ENCODE results near the gene FBXO11.
A peak's percentile ranks its signal among the peaks of the same experiment; 100 is the strongest.
"Not testable (repeated sequence)": the region's sequence is repeated elsewhere in the genome, so short reads cannot be mapped to it uniquely, and the experiment has no call there.

FBXO11 gene

DNA sequence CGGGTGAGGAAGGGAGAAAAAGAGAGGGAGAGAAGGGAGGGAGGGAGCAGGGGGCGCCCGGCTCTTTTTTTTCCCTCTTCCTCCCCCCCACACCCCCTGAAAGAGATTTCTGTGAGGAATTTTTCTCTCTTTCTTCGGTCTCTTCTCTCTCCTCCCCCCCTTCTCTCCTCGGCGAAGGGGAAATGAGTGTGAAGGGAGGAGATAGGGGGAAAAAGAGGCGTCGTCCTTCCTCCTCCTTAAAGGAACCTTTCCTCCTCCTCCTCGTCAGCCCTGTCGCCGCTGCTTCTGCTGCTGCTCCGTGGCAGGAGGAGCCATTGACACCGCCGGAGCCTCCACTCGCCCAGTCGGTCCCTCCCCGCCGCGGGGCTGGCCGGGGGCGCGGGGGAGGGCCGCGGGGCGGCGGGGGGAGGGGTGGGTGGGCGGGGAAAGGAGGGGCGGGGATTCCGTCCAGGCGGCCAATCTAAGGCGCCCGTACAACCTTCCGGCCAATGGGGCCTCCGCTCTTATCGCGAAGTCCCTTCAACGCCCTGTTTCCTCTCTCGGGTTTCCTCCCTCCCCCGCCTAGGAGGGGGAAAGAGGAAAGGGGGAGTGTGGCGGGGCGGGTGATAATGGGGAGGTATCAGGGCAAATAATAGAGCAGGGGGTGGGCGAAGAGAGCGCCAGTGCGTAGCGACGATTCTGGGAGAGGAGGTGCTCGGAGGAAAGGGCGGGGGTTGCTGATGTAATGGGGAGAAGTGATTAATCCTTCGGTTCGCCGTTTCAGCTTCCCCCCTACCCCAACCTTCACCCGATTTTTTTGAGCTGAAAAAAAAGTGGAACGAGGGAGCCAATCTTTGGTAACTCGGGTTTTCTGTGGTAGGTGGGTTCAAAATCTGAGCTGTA is at the start of gene FBXO11:
TSS of gene FBXO11 (minus strand) at position 342 of the 882 bp plus-strand sequence. CDS start 778 bp downstream, outside the sequence.
- DNase-seq, result peak; percentile 95 to 97

DNA sequence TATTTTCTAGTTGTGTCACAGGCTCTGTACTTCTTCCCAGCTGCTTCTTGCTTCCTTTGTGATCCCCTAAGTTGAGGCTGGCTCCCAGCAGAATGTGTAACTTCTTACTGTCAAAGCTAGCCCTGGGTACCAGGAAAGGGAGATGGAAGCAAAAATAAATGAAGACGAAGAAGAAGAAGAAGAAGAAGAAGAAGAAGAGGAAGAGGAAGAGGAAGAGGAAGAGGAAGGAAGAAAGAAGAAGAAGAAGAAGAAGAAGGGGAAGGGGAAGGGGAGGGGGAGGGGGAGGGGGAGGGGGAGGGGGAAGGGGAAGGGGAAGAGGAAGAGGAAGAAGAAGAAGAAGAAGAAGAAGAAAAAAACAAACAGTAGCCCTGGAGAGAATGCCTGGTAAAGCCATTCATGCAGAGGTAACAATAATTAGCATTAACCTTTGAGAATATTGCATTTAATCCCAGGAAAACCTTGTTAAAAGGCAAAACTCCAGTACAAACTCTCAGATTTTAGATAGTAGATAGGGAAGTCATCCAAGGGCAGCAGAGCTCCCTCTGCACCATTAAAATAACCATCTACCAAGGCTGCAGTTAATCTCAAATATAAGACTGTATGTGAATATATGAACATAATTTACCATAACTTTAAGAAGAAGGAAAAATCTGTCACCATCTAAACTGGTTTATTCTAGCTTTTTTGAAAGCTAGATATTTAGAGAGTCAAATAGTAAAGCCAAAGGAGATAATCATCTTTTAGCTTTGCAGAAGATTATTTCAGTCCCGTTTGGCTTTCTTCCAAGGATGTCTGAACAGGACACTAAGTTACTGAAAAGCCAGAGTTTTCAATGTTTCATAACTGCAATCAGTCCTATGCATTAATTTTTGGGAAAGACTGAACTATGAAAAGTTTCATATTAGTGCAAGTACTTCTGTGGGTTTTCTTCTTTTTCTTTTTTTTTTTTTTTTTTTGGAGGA is 44.3 kb upstream of the FBXO11 start:
- no peak for DNase-seq

DNA sequence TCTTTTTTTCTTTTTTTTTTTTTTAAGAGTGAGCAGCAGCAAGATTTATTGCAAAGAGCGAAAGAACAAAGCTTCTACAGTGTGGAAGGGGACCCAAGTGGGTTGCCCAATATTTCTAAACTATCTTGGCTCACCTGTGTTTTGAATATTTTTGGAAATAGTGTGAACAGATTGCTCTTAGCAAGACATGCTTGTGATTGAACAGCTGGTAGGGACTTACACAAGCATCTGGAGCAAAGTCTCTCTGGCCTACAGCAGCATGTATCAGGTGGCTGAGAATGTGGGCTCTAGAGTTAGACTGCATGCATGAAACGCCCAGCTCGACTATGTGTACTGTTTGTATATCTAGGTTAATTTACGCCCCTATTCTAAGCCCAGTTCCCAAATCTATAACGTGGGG is 40.3 kb upstream of the FBXO11 start:
- no peak for DNase-seq

DNA sequence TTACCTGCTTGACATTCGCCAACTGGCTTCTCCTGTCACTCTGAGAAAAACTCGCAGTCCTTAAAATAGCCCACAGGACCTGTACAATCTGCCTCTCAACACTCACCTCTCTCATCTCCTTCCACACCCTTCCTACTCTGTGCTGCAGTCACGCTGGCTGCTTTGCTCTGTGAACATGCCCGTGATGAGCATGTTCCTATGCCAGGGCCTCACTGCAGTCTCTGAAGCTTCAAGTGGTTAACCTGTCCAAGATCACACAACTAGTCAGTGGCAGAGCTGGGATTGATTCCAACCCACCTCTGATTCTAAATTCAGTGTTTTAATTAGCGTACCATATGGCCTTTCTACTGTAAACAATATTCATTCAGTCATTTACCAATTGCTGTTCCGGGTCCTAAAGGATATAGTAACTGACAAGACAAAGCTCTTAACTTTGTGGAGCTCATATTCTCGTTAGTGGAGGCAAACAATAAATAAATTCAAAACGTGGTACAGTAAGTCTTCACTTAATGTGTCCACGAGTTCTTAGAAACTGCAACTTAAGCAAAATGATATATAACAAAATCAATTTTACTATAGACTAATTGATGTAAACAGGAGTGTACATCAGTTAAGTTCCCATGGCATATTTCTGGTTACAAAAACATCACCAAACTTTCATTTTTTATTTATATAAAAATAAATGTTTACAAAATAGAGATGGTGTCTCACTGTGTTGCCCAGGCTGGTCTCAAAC is 38.9 kb upstream of the FBXO11 start:
- no peak for DNase-seq

DNA sequence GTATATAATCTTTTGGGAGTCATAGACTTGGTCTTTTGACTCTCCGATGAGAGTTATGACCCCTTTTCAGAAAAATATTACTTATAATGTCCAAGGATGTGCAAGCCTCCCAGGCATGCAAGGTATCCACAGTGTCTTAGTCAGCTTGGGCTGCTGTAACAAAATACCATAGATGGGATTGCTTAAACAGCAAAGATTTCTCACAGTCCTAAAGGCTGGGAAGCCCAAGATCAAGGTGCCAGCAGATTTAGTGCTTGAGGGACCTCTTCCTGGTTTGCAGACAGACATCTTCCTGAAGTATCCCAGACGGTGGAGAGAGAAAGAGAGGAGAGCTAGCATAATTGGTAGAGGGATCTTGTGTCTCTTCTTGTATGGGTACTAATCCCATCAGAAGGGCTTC is 35.6 kb upstream of the FBXO11 start:
- no peak for DNase-seq

DNA sequence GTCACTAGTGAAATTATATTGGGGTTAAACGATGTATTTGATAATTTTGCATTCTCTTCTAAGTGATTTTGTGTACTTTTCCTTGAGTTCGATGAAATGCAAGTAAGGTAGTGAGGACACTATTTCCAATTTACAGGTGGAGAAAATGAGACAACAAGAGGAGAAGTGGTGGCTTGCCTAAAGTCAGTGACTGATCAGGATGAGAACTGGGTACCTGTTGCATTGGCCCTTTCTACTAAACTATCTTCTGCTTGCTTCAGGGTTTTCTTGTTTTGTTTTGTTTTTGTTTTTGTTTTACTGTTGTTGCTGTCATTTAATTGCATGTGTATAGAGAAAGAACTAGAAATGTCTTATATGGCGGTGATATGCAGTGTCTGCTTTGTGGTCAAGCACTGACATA is 31.4 kb upstream of the FBXO11 start:
- no peak for DNase-seq

DNA sequence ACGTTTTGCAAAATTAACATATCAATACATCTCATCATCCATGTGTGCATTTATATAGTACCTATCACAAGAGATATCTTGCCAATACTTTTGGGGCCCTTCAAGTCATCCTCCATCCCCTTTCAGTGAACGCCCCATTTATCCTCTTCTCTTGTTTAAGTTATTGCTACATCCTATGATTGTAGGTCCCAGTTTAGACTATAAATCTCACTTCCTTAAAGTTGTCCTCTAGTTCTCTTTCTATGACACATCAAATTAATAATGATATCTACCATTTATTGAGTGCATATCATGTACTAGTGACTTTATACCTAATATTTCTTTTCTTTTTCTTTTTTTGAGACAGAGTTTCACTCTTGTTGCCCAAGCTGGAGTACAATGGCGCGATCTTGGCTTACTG is 28.8 kb upstream of the FBXO11 start:
- no peak for DNase-seq

DNA sequence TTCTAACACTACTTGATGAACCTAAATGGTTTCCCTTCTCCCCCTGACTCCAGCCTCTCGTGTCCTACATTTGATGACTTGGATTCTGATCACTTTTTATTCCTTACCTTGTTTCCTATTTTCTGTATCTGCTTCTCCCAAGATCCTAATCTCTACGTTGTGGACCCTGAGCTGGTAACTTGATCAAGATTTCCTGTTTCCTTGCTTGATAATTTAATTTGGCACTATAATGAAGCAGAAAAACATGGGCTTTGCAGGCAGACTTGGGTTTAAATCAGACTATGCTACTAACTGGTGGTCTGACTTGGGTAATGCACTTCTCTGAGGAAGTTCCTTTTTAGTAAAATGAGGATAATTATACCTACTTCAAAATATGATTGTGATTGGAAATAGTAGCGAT is 11.7 kb upstream of the FBXO11 start:
- no peak for DNase-seq

DNA sequence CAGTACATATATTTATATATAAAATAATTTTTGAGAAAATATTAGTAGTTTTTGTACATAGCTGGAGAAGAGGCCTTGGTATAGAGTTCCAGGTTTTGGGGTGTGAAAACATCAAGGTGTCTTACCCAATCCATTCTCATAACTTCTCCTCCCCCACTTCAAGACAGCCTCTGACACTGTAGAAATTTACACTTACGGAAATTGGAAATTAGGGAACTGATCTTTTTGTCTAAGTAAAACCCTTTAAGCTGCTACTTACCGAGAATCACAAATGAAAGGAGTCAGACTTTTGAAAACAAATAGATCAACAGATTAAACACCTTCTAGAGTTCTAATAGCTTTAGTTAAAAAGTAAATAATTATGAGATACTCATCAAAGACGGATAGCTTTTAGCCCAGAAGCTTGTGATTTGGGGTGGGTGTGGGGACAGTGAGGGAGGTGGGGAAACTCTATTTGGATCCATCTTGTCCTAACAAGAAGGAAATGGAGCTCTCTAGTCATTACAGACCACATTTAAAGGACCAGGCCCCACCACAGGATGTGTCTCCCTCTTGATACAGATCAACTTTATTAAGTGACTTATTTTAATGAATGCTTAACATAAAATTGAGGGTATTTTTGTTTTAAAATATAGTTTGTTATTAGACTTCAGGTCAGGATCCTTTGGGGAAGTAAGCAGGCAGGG is 11.1 kb upstream of the FBXO11 start:
- no peak for DNase-seq

DNA sequence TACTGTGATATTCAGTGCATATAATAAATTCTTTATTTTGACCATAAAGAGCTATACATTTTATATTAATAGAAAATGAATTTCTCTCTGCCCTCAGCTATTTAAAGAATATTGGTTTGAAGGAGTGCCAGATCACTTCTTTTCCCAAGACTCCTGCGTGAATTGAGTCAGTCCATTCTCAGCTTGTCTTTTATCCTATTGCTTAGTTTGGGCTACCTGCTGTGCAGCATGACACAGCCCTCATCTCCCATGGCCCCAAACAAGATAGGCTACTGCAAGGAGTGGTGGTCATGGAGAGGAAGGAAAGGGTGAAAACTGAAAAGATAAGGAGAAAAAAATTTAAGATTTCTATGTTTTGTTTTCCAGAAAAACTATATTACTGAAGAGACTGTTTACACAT is 10.1 kb upstream of the FBXO11 start:
- DNase-seq, result no peak

DNA sequence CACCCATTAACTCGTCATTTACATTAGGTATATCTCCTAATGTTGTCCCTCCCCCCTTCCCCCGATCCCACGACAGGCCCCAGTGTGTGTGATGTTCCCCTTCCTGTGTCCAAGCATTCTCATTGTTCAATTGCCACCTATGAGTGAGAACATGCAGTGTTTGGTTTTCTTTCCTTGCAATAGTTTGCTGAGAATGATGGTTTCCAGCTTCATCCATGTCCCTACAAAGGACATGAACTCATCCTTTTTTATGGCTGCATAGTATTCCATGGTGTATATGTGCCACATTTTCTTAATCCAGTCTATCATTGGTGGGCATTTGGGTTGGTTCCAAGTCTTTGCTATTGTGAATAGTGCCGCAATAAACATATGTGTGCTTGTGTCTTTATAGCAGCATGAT is 4.4 kb upstream of the FBXO11 start:
- DNase-seq, result not testable (repeated sequence)

DNA sequence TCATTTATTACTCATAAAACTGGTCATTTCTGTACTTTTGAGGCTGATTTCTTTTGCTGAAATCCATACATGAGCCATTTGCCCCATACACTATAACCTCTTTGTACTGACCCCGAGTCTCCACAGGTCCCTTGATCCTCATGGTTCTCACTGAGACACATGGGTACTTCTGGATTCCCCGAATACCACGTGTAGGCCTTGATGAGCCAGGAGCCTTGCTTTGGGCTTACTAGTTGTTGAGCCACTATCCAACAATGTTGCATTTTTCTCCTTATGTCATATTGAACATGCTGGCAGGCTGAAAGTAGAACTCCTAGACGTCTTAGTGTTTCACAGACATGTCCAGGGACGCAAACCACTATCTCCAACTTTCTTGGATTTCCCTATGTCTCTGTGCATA is 2.4 kb upstream of the FBXO11 start:
- DNase-seq, result no peak

DNA sequence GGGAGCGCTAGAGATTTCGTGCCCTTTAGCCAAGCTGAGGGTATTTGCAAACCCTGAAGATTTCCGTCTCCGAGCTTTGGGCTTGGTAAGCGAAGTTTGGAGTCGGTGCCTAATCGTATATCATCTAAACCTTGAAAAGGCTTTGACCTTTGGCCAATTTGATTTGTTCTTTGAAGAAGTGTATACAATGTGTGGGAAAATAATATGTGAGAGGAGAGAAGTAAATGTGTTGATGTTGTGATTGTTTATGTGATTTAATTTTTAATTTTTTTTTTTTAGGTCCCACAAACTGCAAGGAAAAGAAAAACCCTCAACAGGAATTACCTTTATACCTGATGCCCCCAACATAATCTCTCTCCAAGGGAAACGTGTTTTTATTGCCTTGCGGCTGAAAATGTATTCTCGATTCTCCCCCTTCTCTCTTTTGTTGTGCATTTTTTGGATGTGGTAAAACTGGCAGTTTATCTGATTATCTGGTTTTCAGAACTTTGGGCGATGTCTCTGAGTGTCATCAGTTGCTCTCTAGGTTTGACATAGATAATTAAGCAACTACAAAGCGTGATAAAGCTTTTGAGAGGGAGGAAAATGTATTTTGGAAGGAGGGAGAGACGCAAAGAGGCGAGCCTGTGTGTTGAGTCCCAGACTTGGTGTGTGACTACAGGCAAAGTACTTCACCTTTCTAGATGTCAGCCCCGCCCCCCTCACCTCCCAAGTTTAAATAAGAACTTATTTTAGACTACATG is 912 bp upstream of the FBXO11 start:
- peak; percentile 24 to 34 for DNase-seq

DNA sequence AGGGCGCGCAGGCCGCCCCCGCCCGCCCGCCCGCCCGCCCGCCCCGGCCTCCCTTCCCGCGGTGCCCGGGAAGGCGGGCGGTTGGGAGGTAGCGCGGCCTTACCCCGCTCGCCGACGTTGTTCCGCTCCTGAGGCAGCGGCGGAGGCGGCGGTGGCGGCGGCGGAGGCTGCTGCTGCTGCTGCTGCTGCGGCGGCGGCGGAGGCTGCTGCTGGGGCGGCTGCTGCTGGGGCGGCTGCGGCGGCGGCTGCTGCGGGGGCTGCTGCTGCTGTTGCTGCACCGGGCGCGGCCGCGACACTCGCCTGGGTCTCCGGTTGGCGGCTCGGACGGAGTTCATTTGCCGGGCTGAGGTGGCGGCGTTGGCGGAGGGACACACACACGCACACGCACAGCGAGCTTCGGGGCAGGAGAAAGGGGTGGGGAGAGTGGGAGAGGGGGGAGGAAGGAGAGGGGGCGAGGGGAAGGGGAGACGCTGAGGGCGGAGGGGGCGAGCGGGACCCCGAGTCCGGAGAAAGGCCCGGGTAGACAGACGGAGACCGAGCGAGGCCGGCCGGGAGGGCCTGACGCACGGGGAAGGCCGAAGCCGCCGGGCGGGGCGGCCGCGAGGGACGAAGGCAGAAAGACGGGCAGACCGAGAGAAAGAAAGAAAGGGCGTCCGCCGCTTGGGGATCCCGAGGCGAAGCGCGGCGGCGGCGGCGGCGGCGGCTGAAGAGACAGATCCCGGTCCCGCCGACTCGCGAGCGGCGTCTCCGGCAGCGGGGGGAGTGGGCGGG is 727 bp downstream of the FBXO11 start:
- DNase-seq, result peak; percentile 48 to 58

DNA sequence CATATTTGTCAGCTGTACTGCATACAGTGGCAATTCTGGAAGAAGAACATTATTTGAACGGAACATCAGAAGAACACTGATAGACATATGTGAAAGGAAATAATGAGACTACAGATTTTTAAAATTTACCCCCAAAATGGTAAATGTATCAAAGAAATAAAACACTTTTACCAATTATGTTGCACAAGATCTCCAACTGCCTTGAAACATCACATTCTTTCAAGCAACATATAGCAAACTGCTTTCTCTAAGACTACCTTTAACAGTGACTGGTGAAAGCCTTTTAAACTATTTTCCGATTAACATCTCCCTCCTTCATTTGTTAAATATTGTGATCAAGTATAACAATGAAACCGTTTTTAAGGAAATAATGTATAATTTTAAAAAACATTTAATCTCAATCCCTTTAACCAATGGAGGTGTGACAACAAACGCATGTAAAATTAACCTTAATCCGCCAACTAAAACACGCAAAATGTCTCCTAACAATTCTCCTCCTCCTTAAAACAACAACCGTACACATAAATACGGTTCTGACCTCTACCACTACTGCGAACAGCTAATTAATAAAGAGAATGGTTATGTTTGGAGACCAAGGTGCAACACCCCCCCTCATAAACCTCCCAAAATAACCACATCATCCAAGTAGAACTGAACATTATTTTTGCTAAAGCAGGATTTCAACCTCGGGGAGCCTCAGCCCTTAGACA is 2.4 kb downstream of the FBXO11 start:
- no peak for DNase-seq

DNA sequence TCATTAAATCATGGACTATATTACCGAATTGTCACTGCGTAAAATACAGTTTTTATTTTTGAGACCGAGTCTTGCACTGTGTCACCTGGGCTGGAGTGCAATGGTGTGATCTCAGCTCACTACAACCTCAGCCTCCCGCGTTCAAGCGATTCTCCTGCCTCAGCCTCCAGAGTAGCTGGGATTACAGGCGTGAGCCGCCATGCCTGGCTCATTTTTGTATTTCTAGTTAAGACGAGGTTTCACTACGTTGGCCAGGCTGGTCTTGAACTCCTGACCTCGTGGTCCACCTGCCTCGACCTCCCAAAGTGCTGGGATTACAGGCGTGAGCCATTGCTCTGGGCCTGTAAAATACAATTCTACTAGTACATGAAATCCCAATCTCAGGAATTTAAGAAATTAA is 4.4 kb downstream of the FBXO11 start:
- not testable (repeated sequence) for DNase-seq

DNA sequence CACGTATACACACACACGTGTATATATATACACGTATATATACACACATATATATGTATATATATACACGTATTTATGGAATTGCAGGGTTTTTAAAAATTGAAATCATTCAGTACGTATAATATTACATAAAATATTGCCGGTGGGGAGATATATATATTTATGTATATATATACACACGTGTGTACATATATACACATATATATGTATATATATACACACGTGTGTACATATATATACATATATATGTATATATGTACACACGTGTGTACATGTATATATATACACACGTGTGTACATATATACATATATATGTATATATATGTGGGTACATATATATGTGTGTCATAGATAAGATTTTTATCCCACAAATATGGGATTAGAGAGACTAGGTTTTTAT is 5.4 kb downstream of the FBXO11 start:
- no peak for DNase-seq

DNA sequence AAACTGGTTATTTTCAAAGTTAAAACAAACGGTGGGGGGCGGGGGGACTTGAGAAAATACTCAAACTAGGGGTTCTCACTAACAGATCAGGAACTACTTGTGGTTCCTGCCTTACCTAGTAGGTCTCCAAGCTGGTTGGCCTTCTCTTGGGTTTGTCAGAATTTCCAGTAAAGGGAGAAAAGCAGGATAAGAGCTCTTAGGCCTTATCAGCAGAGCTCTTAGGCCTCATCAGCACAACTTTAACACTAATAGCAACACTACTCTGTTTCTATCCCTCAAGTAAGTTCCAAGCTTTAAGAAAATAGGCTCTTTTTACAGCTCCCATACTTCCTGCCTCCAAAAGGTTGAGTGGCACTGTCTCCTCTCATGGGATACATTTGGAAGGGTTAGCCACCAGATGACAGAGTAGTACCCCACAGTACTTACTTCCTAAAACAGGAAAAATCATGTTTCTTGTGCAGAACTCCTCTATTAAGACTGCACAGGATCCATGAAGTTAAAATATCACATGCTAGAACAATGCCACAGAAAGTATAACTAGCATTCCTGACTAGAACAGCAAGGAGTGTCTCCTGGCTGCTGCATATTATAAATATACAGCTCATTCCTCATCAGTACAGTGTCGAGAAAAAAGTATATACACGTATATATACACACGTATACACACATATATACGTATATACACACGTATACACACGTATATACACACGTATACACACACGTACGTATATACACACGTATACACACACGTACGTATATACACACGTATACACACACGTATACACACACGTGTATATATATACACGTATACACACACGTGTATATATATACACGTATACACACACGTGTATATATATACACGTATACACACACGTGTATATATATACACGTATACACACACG is 6.1 kb downstream of the FBXO11 start:
- no peak for DNase-seq
